HG03159 (cell line): ENCODE measurements around the gene TGFA.

Experiments
- ATAC-seq: cut with Tn5 transposase; IDR thresholded peaks from one replicate; pipeline ENCODE4 v1.9.1; 2021; ENCODE audit warnings: mild to moderate bottlenecking, moderate library complexity; ENCODE audit not compliant: unreplicated experiment

The TGFA gene

DNA sequence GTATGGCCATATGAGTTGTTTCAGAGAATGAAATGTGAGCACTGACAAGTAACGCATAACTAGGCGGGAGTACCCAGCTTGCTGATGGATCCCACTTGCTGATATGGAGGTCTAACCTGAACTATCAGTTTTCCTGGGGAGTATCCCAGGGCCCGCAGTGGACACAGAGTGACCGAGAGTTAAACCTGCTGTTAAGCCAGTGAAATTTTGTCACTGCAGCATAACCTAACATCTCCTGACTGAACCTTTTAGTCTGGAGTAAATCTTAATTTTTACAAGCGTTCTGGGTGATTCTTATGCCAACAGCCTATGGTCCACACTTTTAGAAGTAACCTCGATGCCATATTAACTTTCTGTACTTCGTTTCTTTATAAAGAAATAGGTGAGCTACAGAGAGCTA is 54.4 kb downstream of the TGFA start:
- ATAC-seq: no peak

DNA sequence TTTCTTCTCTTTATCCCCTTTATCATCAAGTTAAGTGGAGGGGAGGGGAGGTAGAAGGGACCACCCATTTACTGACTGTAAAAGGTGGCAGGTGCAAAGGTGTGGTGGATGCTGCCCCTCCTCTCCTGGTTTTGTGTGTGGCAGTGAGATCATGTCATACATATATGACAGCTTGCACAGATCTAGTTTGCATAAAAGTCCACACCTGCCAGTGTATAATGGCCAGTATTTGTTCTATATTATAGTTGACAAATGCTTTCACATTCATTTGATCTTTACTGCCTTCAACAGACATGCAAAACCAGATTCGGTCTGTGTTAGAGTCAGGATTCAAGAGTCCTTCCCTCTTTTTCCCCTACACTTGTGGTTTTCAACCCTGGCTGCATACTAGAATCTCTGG is 55.1 kb downstream of the TGFA start:
- ATAC-seq: no peak

DNA sequence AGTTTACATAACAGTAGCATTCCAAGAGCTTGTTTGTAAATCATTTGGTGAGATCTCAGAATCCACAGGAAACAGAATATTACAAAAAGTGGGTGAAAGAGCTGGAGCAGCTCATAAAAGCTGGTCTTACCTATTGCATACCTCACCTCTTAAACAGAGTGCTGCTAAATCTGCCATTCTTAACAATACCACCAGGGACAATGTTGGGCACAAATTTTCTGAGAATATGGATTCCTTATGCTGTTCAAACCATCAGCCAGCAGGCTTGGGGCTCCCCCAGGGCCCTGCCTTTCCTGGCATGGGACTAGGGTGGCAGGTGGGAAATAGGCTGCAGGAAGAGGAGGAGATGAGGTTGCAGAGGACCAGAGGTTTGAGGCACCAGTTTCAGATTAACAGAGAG is 55.6 kb downstream of the TGFA start:
- ATAC-seq: no peak

DNA sequence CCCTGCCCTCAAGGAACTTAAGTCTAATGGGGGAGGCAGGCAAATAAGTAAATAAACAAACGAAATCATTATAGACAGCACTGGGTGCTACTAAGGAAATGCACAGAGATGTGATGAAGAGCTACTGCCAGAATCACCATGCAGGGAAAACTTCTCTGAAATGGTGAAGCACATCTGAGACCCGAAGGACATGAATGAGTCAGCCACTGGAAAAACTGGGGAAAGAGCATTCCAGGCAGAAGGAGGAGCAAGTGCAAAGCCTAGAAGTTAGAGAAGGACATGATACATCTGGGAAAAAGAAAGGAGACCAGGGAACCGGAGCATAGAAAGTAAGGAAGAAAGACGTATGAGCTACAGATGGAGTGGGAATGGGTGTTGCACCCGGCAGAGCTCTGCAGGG is 56.8 kb downstream of the TGFA start:
- no peak for ATAC-seq

DNA sequence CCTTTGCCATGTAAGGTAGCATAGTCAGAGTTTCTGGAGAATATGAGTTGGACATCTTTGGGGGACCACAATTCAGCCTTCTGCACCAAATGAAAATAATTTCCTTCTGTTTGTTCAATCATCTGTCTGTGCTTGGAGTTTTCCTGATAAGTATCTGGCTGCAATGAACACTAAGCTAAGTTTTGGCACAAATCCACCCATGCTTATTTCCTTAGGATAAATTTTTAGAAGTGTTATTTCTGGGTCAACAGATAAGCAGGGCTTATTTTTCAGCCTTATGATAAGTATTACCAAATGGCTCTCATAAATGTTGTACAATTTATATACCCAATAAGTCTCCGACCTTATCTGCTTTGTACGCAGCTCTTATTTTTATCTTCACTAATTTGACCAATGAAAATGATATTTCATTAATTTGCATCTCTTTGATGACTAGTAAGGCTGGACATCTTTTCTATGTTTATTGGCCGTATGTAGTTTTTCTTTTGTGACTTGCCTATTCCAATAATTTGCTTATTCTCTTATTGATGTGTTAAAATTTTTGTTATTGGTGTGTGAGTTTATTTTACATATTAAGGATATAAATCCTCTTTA is 59.2 kb downstream of the TGFA start:
- ATAC-seq: no peak

DNA sequence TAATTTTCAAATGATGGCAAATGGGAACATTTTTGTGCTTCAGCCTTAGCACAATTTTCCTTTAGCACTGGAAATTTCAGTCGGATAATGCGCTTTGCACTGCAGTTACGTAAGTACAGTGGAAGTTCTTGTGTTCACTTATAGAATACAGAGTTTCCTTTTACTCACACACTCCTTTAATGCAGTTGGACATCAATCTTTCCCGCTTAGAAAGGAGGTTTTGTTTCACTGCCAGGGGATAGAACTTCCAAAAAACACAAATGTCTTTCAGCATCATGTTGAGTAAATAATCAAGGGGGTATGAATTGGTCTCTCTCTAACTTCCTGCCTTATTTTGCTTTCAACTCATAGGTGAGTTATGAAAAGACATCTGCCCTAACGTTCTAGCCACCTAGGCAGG is 63.2 kb downstream of the TGFA start:
- no peak for ATAC-seq

DNA sequence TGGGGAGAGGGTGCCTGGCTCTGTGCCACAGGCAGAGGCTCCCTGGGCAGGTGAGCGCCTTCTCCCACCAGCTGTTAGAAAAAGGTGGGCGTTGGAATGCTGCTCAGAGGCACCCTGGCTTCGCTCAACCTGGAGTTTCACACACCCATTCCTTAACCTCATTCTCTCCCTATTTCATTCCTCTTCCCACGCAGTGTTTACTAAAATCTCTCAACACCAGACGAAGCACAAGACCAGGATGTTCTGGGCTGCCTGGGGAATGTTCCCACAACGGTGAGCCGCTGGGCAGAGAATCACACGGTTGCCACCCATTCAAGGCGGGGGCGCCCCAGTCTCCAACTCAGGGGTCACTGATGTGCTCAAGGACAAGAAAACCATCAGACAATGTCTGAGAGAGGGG is 64.5 kb downstream of the TGFA start:
- ATAC-seq: no peak

DNA sequence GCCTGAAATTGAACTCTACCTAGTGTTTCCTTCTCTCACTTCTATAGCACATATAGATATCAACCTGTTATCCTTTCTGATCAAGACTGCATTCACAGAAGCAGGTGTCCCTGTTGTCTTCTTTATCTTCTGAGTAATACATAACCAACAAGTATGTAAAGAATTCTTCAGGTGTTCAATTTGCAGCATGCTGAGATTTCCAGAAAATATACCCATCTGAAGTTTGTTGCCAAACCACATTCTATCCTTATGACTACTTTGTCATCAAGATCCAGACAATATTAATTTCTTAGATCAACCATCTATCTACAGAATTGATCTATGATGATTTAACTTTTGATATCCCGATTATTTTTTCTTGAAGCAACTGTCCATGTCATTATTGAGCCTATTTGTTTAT is 69.5 kb downstream of the TGFA start:
- no peak for ATAC-seq

DNA sequence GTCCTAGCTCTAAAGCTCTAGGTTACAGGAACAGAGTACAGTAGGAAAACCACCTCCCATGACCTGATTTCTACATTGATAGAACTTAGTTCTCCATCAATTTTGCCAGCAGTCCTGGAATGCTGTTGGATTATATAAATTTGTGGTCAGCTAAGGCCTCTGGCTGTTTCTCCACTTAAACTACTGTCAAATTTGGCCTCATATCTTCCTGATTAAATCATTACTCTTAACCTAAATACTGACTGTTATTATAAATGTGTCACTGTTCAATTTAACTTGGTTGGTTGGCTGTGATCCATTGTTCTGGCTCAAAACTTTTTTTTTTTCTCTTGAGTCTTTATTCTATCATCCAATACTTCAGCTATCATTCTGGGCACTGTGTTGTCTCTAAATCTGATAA is 71.2 kb downstream of the TGFA start:
- ATAC-seq: no peak

DNA sequence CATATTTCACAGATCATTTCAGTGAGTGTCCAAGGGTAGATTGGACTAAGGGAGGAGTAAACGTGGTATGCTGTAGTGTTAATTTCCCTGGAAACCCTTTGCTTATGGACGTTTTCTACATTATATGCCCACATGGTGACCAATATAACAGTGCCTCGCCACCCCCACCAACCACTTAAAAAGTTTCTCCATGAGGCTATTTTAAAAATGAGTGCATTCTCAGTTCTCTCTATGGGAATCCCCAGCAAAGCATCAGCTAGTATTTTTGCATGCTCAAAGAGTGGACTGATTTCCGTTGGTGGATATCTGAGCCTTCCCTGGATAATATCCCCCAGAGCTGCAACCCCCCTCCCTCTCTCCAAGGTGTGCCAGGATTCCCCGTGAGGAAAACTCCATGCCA is 73.2 kb downstream of the TGFA start:
- no peak for ATAC-seq

DNA sequence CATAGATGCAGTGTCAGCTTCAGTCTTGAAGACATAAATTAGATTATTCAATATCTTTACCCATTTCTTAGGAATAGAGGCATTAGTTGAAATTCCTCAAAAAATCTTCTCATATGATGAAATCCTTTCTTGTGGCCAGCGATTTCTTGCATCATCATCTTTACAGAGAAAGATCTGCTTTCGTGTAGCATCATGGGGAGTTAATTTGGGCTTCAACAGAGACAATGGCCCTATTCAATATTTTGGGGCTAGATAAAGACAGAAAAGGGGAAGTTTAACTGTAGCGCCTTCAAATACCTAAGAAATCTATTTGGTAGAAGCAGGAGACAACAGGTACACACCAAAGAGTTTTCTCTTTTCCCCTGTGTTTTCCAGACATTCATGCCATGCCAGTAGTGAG is 73.8 kb downstream of the TGFA start:
- ATAC-seq: no peak

DNA sequence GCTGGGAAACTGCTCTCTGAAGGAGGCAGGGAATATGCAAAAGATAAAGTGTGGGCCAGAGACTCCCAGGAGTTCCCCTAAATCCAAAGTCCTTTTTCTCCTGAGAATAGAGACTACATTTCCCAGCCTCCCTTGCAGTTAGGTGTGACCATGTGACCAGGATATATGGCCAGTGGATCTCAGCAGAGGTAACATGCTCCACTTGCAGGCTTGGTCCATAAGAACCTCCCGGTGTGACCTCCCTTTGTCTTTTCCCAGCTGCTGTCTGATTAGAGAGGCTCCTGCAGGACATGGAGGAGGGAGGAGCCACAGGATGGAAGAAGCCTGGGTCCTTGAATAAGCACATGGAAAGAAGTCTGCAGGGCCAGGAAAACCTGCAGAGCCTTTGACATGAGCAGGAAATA is 76.2 kb downstream of the TGFA start:
- ATAC-seq: no peak

DNA sequence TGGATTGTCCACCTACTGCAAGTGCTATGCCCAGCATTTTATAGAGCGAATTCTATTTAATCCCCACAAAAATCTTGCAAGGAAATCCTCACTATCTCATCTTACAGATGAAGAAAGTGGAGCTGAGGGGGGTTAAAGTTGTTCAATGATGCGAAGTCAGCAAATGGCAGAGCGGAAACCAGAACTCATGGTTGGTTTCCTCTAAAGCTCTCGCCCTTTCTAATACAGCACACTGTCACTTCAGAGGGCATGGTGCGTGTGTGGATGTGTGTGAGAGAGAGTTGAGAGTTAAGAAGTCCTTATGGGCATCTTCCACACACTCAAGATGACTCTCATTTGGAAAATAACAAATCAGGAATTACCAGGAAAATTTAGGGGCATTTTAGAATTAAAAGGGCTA is 78.4 kb downstream of the TGFA start:
- no peak for ATAC-seq

DNA sequence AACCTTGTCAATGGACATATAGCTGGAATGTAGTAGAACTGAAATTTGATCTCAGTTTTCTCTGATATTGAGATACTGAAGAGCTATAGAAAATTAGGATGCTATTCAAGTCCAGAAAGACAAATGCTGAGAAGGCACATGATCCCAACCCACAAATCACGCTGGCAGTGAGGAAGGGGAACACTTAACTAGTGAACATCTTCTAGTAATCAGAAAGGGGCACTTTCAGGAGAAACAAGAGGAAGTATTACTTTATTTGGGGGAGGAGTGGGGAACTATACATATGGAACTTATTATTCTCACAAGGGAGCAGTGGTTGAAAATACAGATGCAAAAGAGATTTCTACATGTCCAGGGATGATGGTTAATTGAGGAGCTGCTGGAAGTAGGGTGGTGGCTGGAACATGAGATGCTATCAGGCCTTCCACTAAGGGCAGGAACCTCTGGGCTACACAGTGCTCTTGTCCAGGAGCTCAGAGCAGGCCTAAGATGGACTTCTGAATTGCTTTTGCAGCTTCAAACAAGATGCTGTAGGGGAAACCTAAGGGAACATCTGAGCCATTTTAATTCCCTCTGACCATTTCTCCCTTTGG is 79.3 kb downstream of the TGFA start:
- no peak for ATAC-seq

DNA sequence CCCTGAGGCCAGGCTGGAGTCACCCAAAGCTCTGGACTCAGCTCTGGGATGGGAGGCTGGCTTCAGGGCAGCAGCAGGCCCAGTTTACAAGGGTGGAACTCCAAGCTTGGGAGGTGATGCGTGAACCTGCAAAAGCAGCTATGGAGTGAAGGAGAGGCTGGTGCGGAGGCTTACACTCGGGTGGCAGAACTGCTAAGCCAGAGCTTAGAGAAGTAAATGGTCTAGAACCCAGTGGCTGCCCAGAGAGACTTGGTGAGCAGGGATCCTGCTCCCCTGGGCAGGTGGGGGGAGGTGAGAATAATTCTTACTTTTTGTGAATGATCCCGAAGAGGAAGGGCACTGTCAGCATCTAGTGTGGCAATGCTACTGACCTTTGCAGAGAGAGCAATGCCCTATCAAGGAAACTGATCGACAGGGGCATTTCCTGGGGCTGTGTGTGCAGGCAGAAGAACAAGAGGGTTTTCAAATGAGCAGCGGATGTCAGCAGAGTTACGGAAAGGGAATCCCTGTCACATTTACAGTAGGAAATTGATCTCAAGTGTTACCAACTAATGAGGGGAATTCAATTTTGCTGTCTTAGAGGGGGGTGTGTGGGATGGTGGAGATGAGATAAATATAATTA is 80.4 kb downstream of the TGFA start:
- no peak for ATAC-seq

DNA sequence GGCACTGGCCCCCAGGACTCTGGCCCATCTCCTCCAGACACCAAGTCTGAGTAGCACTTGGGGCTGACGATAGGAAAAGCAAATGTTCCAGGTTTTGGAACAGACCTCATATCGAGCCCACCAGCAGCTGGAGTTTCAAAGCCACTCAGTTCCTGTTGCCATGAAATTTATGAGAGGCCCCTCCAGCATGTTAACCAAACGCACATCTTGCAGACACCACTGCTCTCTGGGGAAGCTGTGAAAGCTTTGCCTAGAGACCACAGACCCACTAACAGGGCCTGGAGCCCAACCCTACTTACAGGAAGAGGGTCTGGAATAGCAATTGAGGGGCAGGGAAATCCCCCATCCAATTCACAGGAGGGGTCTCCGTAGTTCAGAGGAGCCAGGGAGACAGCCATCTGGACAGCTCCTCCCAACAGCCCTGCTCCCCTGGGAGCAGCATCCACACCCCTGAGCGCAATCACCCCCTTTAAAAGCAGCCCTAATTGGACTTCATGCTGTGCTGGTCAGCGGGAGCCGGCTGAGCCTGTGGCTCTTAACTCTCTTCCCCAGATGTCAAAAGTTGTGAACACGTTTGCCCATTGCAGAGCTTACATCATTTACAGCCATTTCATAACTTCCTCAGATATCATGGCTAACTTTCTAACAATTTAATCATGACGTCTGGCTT is 81.3 kb downstream of the TGFA start:
- ATAC-seq: no peak

DNA sequence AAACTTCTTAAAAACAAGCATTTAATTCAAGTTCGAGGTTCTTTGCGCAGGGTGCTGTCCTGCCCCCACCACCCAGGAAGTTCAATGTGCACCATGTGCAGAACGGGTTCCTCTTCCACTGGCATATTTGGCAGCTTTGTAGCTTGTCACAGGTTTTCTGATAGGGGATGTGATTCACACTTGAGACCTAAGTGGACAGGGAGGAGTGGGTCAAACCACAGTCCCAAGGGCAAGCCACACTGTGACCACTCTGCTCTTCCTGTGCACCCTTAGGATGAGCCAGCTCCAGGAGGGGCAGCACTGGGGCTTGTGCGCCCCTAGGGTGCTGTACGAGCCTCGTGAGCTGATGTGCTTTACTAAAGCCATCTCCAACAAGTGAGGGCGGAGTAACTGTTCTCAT is 82.5 kb downstream of the TGFA start:
- no peak for ATAC-seq

DNA sequence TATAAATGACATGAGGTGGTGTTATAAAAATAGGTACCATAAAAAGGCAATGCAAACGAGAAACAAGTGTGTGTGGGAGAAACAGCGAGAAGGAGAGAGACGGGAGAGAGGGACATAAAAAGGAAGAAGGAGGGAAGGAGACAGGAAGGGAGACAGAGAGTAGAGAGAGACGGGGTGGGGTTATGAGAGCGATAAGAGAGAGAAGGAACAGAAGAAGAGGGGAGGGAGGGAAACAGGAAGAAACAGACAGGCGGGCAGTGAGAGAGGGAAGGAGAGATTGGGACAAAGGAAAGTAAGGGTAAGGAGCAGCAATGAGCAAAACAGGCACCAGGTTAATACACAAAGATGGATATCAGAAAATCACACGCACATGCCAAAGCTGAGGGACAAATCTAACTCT is 83.7 kb downstream of the TGFA start:
- no peak for ATAC-seq

DNA sequence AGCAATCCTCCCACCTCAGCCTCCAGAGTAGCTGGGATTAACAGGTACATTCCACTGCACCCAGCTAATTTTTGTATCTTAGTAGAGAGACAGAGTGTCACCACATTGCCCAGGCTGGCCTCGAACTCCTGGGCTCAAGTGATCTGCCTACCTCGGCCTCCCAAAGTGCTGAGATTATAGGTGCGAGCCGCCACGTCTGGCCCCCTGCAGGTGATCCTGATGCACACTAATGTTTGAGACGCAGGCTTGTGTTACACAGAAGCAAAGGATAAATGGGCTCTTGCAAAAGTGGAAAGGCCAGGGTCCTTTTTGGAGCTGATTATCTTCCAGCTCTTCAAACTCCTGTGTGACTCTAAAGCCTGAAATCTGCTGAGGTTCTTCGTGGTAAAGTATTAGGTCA is 84.2 kb downstream of the TGFA start:
- ATAC-seq: no peak

DNA sequence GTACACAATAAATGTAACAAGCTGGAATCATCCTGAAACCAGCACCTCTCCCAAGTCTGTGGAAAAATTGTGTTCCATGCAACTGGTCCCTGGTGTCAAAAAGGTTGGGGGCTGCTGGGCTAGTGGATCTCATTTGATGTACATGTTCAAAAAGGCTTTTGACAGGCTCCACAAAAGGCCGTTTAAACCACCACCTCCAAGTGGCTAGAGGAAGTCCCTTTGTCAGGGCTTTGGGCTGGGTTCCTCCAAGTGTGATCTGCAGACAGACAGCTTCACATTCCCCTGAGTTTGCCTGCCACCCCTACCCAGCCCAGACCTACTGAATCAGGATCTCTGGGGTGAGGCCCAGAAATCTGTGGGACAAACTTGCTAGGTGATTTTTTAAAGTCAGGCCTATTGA is 84.7 kb downstream of the TGFA start:
- no peak for ATAC-seq

DNA sequence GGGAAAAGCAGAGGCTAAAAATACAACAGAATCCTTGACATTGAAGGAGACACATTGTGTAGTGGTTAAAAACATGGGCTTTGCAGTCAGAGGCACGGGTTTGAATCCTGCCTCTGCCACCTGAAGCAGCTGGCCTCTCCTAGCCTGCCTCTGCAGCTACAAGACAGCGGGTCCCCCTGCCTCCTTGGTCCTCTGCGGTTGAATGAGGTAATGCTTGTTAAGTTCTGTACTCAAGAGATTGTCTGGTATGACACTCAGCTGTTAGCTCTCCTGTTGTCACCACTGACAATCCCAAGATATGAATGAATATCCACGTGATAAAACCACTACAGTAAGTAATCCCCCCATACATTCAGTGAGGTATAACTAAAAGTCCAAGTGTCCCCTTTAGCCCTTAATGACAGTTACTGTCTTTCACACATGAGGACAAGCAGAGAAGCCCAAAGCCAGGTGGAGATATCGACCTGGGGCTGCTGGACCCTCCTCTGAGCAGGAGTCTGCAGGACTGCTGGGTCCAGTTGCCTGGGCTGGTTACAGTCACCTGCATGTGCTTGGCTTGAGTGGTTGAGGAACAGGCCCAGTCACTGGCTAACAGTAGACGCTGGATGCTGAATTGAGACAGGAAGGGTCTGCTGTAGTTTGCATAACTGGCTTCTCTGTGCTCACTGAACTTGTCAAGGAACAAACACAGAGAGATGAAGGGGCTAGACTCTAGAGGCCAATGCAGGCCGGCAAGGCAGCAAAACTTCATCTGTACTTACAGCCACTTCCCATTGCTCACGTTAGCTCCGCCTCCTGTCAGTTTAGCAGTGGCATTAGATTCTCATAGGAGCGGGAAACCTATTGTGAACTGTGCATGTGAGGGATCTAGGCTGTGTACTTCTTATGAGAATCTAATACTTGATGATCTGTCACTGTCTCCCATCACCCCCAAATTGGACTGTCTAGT is 85.5 kb downstream of the TGFA start:
- no peak for ATAC-seq
